ENCODE results near the gene B3GNT9.

The B3GNT9 gene

GRCh38 chr16:67185651-67186134, 34.9 kb upstream of the B3GNT9 start:
- DNase-seq, result no peak

- DNase-seq, result peak; percentile 85 to 90
Measured at GRCh38 chr16:67184995-67185650, 34.3 kb upstream of the B3GNT9 start.

GRCh38 chr16:67184453-67184994, 33.7 kb upstream of the B3GNT9 start:
- DNase-seq, result no peak

- peak; percentile 96 for DNase-seq
Measured at GRCh38 chr16:67183627-67184452, 33.0 kb upstream of the B3GNT9 start, which contains the start of gene MATCAP1. MATCAP1 (minus strand) TSS chr16:67183963; CDS start chr16:67180610, 3,353 bp downstream.

- DNase-seq, result no peak
Measured at GRCh38 chr16:67183284-67183626, 32.5 kb upstream of the B3GNT9 start.

- DNase-seq, result peak in 1 of 2 donors; percentile 14
Measured at GRCh38 chr16:67182288-67182687, 31.5 kb upstream of the B3GNT9 start.

- peak in 1 of 2 donors; percentile 19 for DNase-seq
Measured at GRCh38 chr16:67181346-67181745, 30.5 kb upstream of the B3GNT9 start.

- no peak for DNase-seq
Measured at GRCh38 chr16:67180166-67180565, 29.4 kb upstream of the B3GNT9 start.

- DNase-seq, result no peak
Measured at GRCh38 chr16:67179421-67180080, 28.8 kb upstream of the B3GNT9 start.

- peak; percentile 37 to 55 for DNase-seq
Measured at GRCh38 chr16:67177743-67178699, 27.2 kb upstream of the B3GNT9 start.

- DNase-seq, result no peak
Measured at GRCh38 chr16:67176662-67177061, 25.9 kb upstream of the B3GNT9 start.

GRCh38 chr16:67174706-67175231, 24.0 kb upstream of the B3GNT9 start:
- no peak for DNase-seq

- DNase-seq, result peak; percentile 69 to 71
Measured at GRCh38 chr16:67173808-67174705, 23.3 kb upstream of the B3GNT9 start.

GRCh38 chr16:67173323-67173722, 22.5 kb upstream of the B3GNT9 start:
- no peak for DNase-seq

- DNase-seq, result peak in 1 of 2 donors; percentile 29
Measured at GRCh38 chr16:67170949-67171649, 20.3 kb upstream of the B3GNT9 start.

- DNase-seq, result peak; percentile 39 to 58
Measured at GRCh38 chr16:67170168-67170948, 19.6 kb upstream of the B3GNT9 start, which contains the start of gene NOL3. NOL3 (plus strand) TSS chr16:67170538.

GRCh38 chr16:67169642-67170167, 18.9 kb upstream of the B3GNT9 start:
- no peak for DNase-seq

GRCh38 chr16:67169011-67169451, 18.2 kb upstream of the B3GNT9 start:
- no peak for DNase-seq

Data from inflammatory macrophage (primary cell).